8988T (cell line): Measurements from ENCODE around the gene NANOS3.
A peak's percentile ranks its signal among the peaks of the same experiment; 100 is the strongest.

Experiments used
- DNase-seq: peaks from one replicate; pipeline ENCODE4 v3.0.0; 2011

Gene NANOS3

GRCh38 chr19:13864667-13865570 lies 12.0 kb upstream of the NANOS3 start:
- peak; percentile 45 for DNase-seq

GRCh38 chr19:13865571-13866462 lies 11.1 kb upstream of the NANOS3 start:
- DNase-seq, result peak; percentile 52

- DNase-seq, result no peak
Measured at GRCh38 chr19:13866463-13867046, 10.4 kb upstream of the NANOS3 start.

- DNase-seq, result no peak
Measured at GRCh38 chr19:13868663-13869062, 8.3 kb upstream of the NANOS3 start.

- DNase-seq, result no peak
Measured at GRCh38 chr19:13869281-13869680, 7.7 kb upstream of the NANOS3 start.

GRCh38 chr19:13870873-13871272 lies 6.1 kb upstream of the NANOS3 start:
- no peak for DNase-seq

- no peak for DNase-seq
Measured at GRCh38 chr19:13872339-13872694, 4.6 kb upstream of the NANOS3 start.

- DNase-seq, result no peak
Measured at GRCh38 chr19:13872695-13873389, 4.1 kb upstream of the NANOS3 start.

GRCh38 chr19:13873834-13874515 lies 3.0 kb upstream of the NANOS3 start:
- DNase-seq, result no peak

GRCh38 chr19:13875824-13876223 lies 1.1 kb upstream of the NANOS3 start:
- DNase-seq, result no peak

- no peak for DNase-seq
Measured at GRCh38 chr19:13877303-13877702, 369 bp downstream of the NANOS3 start.

- peak; percentile 90 for DNase-seq
Measured at GRCh38 chr19:13880059-13881043, 3.4 kb downstream of the NANOS3 start.

- no peak for DNase-seq
Measured at GRCh38 chr19:13881251-13881691, 4.3 kb downstream of the NANOS3 start.

GRCh38 chr19:13881692-13882418 lies 4.9 kb downstream of the NANOS3 start:
- no peak for DNase-seq

GRCh38 chr19:13882419-13882795 lies 5.5 kb downstream of the NANOS3 start:
- no peak for DNase-seq

GRCh38 chr19:13882836-13883235 lies 5.9 kb downstream of the NANOS3 start:
- DNase-seq, result no peak

GRCh38 chr19:13883516-13884064 lies 6.7 kb downstream of the NANOS3 start:
- no peak for DNase-seq

- DNase-seq, result no peak
Measured at GRCh38 chr19:13884726-13885591, 8.0 kb downstream of the NANOS3 start.

GRCh38 chr19:13885826-13886365 lies 9.0 kb downstream of the NANOS3 start:
- no peak for DNase-seq
